MCF 10A (cell line): ENCODE results near the gene TMEM131. TPM values are rescaled to one million over a fixed set of nuclear protein-coding genes. Genes with fewer than 3 reads are reported as not detected.
A peak's percentile ranks its signal among the peaks of the same experiment; 100 is the strongest.

ENCODE experiments used
- BruUV-seq: library from RNA; stranded (reverse); fragments of 400-500 nt; replicated peaks from 2 replicates; lab custom pipeline; 2021; lab: Mats Ljungman, UMichigan
- CTCF ChIA-PET: fragments of 300-600 bp; sonication (Branson Sonifier 250); formaldehyde crosslinking; extraction: SDS; loops from one replicate; lab custom pipeline; 2021; ENCODE audit warnings: antibody characterized with exemption, inconsistent platforms; lab: Yijun Ruan, JAX
- POLR2A ChIA-PET: fragments of 300-600, 350-650 bp; sonication (Branson Sonifier 250); formaldehyde crosslinking; extraction: SDS; loops from one replicate; lab custom pipeline; 2020; ENCODE audit warnings: antibody characterized with exemption, inconsistent platforms; lab: Yijun Ruan, JAX
- DNase-seq: peaks from one replicate; pipeline ENCODE4 v3.0.0-alpha.2; 2018; ENCODE audit not compliant: unreplicated experiment
- H3K27ac Mint-ChIP-seq: one replicate; pipeline ENCODE4 v1.8.0; 2022; ENCODE audit warnings: mild to moderate bottlenecking, low read depth, mixed read lengths; ENCODE audit not compliant: unreplicated experiment
- H3K27me3 Mint-ChIP-seq: one replicate; pipeline ENCODE4 v1.8.0; 2022; ENCODE audit warnings: mixed read lengths; ENCODE audit not compliant: insufficient read depth, unreplicated experiment
- H3K36me3 Mint-ChIP-seq: one replicate; pipeline ENCODE4 v1.8.0; 2022; ENCODE audit warnings: mild to moderate bottlenecking, moderate library complexity, mixed read lengths; ENCODE audit not compliant: insufficient read depth, unreplicated experiment
- H3K4me1 Mint-ChIP-seq: one replicate; pipeline ENCODE4 v1.8.0; 2022; ENCODE audit warnings: mixed read lengths; ENCODE audit not compliant: insufficient read depth, unreplicated experiment
- H3K4me3 Mint-ChIP-seq: one replicate; pipeline ENCODE4 v1.8.0; 2022; ENCODE audit warnings: mild to moderate bottlenecking, moderate library complexity, mixed read lengths; ENCODE audit not compliant: unreplicated experiment
- H3K9me3 Mint-ChIP-seq: one replicate; pipeline ENCODE4 v1.8.0; 2022; ENCODE audit warnings: mixed read lengths; ENCODE audit not compliant: unreplicated experiment
- intact Hi-C: fragments of 100-400 bp; cut with micrococcal nuclease; formaldehyde crosslinking; loops from 2 replicates; pipeline ENCODE4 v1.14.1; 2022
- total RNA-seq: library from RNA; stranded (reverse); gene quantifications from 2 replicates; pipeline ENCODE4 v1.2.3, GENCODE V29; 2022
- TF ChIP-seq, protein P1 (sequence below): fragments of 200-600 bp; IDR thresholded peaks from one replicate; pipeline ENCODE4 v1.8.0; 2022; ENCODE audit warnings: antibody characterized with exemption, mild to moderate bottlenecking; ENCODE audit not compliant: unreplicated experiment

TMEM131 gene
- total RNA-seq, 1 experiment from 2014 or later, result 42.2 TPM

DNA sequence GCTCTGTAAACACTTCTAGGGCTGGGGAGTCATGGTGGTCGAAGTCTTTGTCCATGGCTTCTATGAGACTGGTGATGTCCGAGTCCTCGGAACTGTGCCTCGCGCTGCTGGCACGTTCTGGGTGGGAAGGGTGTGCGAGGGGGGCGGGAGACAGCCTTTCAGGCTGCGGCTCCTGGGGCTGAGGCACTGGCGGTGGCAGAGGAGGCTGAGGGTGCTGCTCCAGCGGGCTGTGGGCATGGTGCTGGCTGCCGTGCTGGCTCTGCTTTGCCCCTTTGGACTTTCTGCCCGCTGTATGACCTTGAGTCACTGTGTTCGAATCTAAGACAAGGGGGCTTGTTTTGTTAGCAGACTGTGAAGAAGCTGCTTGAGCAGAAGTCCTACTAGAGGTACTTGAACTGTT, 203.3 kb downstream of the TMEM131 start:
- Mint-ChIP-seq H3K4me3 (no peak overlapping the region), H3K36me3 (peaks cover 62% of the 10 kb centered on the region), H3K27ac (no peak overlapping the region), H3K9me3 (no peaks in the 10 kb centered on the region), H3K27me3 (no peaks in the 10 kb centered on the region), H3K4me1 (no peaks in the 10 kb centered on the region)
- TF ChIP-seq, protein P1, sequence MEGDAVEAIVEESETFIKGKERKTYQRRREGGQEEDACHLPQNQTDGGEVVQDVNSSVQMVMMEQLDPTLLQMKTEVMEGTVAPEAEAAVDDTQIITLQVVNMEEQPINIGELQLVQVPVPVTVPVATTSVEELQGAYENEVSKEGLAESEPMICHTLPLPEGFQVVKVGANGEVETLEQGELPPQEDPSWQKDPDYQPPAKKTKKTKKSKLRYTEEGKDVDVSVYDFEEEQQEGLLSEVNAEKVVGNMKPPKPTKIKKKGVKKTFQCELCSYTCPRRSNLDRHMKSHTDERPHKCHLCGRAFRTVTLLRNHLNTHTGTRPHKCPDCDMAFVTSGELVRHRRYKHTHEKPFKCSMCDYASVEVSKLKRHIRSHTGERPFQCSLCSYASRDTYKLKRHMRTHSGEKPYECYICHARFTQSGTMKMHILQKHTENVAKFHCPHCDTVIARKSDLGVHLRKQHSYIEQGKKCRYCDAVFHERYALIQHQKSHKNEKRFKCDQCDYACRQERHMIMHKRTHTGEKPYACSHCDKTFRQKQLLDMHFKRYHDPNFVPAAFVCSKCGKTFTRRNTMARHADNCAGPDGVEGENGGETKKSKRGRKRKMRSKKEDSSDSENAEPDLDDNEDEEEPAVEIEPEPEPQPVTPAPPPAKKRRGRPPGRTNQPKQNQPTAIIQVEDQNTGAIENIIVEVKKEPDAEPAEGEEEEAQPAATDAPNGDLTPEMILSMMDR, result no peak
- POLR2A ChIA-PET, result no interaction called here
- CTCF ChIA-PET, result interaction anchor here (0.6 to 1.6 kb wide), 3 partner anchors 15 to 142 kb away, joined by 3 to 5 read pairs (median 3); no protein-coding TSS in a partner anchor
- no peak for DNase-seq
- intact Hi-C loops, result no loop called here
- TSS peak; percentile 35 for BruUV-seq

- peaks cover 44% of the 10 kb centered on the region for H3K36me3 Mint-ChIP-seq
- no peaks in the 10 kb centered on the region for H3K27me3 Mint-ChIP-seq
- DNase-seq, result no peak
- no peak overlapping the region for H3K27ac Mint-ChIP-seq
- intact Hi-C loops, result no loop called here
- H3K4me1 Mint-ChIP-seq, result no peaks in the 10 kb centered on the region
- ChIA-PET CTCF (interaction anchor here (0.6 kb wide), 2 partner anchors 14 to 354 kb away, joined by 3 to 5 read pairs; no protein-coding TSS in a partner anchor), POLR2A (interaction anchor here (0.9 kb wide), 1 partner anchor 10 kb away, joined by 3 read pairs; no protein-coding TSS in a partner anchor)
- no peaks in the 10 kb centered on the region for H3K9me3 Mint-ChIP-seq
- TF ChIP-seq, protein P1, result no peak
- BruUV-seq, result no TSS peak
- H3K4me3 Mint-ChIP-seq, result no peak overlapping the region
Measured at GRCh38 chr2:97788986-97789644, 206.6 kb downstream of the TMEM131 start.

- H3K9me3 Mint-ChIP-seq, result no peaks in the 10 kb centered on the region
- BruUV-seq, result no TSS peak
- no peak overlapping the region for H3K4me3 Mint-ChIP-seq
- DNase-seq, result no peak
- ChIA-PET POLR2A (no interaction called here), CTCF (interaction anchor here (0.8 to 1.0 kb wide), 2 partner anchors 40 to 42 kb away, joined by 3 read pairs; no protein-coding TSS in a partner anchor)
- no peaks in the 10 kb centered on the region for H3K4me1 Mint-ChIP-seq
- H3K36me3 Mint-ChIP-seq, result peaks cover 13% of the 10 kb centered on the region
- H3K27ac Mint-ChIP-seq, result no peak overlapping the region
- no peaks in the 10 kb centered on the region for H3K27me3 Mint-ChIP-seq
- TF ChIP-seq, protein P1, result no peak
- intact Hi-C loops, result no loop called here
Measured at GRCh38 chr2:97785818-97786217, 209.9 kb downstream of the TMEM131 start.

- no peak for DNase-seq
- BruUV-seq, result no TSS peak
- Mint-ChIP-seq H3K4me3 (no peak overlapping the region), H3K9me3 (no peaks in the 10 kb centered on the region), H3K36me3 (peaks cover 7% of the 10 kb centered on the region), H3K4me1 (no peaks in the 10 kb centered on the region), H3K27ac (no peak overlapping the region), H3K27me3 (no peaks in the 10 kb centered on the region)
- ChIA-PET CTCF (no interaction called here), POLR2A (no interaction called here)
- intact Hi-C loops, result no loop called here
- TF ChIP-seq, protein P1, result no peak
Measured at GRCh38 chr2:97784953-97785352, 210.8 kb downstream of the TMEM131 start.
